PC-3 (cell line): ENCODE measurements around the gene ATP2B3.

ENCODE experiments used
- CTCF ChIP-seq: fragments of 300-600 bp; sonication (generic); conservative IDR thresholded peaks from 2 replicates; pipeline ENCODE4 v1.5.1; 2017; ENCODE audit warnings: antibody characterized with exemption, low read depth, mild to moderate bottlenecking, low read length
- EZH2 ChIP-seq: fragments of 300-600 bp; sonication (generic); IDR thresholded peaks from one replicate; pipeline ENCODE4 v1.6.1; 2017; ENCODE audit warnings: antibody characterized with exemption, mild to moderate bottlenecking, low read length; ENCODE audit not compliant: unreplicated experiment
- EZH2phosphoT487 ChIP-seq: fragments of 300-600 bp; sonication (generic); IDR thresholded peaks from 2 replicates; pipeline ENCODE4 v1.6.1; 2018; ENCODE audit warnings: mild to moderate bottlenecking, antibody characterized with exemption, low read length, borderline replicate concordance

- TF ChIP-seq CTCF (no peak), EZH2 (no peak), EZH2phosphoT487 (no peak)
Observed at GRCh38 chrX:153606503-153606902, 89.1 kb downstream of the ATP2B3 start.
